ENCODE results near the gene FAM184A. TPM values are rescaled to one million over a fixed set of nuclear protein-coding genes. Genes with fewer than 3 reads are reported as not detected.

The FAM184A gene
- total RNA-seq, 4 donors from 2014 or later, result 6.2 to 8.1 (median 7.1) TPM

DNA sequence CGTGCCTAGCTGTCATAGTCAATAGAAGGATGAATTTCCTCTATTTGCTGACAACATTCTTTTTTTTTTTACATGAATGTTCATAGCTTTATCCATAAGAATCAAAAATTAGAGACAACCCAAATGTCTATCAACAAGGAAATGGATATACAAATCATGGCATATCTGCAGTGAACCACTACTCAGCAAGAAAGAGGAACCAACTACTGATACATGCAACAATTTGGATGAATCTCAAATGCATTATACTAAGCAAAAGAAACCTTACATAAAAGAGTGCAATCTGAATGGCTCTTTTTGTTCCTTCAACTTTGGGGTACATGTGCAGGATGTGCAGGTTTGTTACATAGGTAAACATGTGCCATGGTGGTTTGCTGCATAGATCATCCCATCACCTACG, 125.8 kb downstream of the FAM184A start:
- TF ChIP-seq, protein P1, sequence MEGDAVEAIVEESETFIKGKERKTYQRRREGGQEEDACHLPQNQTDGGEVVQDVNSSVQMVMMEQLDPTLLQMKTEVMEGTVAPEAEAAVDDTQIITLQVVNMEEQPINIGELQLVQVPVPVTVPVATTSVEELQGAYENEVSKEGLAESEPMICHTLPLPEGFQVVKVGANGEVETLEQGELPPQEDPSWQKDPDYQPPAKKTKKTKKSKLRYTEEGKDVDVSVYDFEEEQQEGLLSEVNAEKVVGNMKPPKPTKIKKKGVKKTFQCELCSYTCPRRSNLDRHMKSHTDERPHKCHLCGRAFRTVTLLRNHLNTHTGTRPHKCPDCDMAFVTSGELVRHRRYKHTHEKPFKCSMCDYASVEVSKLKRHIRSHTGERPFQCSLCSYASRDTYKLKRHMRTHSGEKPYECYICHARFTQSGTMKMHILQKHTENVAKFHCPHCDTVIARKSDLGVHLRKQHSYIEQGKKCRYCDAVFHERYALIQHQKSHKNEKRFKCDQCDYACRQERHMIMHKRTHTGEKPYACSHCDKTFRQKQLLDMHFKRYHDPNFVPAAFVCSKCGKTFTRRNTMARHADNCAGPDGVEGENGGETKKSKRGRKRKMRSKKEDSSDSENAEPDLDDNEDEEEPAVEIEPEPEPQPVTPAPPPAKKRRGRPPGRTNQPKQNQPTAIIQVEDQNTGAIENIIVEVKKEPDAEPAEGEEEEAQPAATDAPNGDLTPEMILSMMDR (IDR thresholded peaks at IDR 0.05; ENCODE audit: low read depth), result no peak

DNA sequence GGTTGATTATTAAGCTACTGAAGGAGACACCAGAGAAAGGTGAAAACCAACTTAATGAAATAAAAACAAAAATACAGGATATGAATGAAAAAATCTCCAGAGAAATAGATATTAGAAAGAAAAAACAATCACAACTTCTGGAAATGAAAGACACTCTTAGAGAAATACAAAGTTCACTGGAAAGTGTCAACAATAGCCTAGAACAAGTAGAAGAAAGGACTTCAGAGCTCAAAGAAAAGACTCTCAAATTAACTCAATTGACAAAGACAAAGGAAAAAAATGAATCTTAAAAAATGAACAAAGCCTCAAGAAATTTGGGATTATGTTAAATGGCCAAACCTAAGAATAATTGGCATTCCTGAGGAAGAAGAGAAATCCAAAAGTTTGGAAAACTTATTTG, 133.2 kb downstream of the FAM184A start:
- TF ChIP-seq, protein P1 (IDR thresholded peaks at IDR 0.05; ENCODE audit: low read depth), result no peak

DNA sequence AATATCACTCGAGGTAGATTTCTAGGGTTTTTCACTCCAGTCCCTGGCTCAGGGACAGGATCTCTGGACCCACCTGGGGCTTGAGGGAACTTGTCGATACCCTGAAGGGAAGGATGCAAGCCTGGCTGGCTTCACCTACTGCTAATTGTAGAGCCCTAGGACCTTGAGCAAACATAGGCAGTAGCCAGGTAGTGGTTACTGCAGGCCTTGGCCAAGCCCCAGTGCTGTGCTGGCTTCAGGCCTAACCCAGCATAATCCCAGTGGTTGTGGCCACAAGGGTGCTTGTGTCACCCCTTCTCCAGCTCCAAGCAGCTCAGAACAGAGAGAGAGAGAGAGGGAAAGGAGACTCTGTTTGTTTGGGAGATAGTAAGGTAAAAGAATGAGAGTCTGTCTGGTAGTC, 137.7 kb downstream of the FAM184A start:
- TF ChIP-seq, protein P1 (IDR thresholded peaks at IDR 0.05; ENCODE audit: low read depth), result no peak

DNA sequence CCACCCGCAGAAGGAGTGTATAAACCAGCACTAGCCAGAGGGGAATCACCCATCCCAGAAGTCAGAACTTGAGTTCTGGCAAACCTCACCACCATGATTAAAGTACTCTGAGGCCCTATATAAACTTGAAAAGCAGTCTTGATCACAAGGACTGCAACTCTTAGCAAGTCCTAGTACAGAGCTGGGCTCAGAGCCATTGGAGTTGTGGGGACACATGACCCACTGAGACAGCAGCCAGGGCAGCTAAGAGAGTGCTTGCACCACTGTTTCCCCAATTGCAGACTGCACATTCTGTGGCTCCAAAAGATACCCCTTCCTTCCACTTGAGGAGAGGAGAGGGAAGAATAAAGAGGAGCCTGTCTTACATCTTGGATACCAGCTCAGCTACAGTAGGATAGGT, 138.8 kb downstream of the FAM184A start:
- TF ChIP-seq, protein P1 (IDR thresholded peaks at IDR 0.05; ENCODE audit: low read depth), result no peak

DNA sequence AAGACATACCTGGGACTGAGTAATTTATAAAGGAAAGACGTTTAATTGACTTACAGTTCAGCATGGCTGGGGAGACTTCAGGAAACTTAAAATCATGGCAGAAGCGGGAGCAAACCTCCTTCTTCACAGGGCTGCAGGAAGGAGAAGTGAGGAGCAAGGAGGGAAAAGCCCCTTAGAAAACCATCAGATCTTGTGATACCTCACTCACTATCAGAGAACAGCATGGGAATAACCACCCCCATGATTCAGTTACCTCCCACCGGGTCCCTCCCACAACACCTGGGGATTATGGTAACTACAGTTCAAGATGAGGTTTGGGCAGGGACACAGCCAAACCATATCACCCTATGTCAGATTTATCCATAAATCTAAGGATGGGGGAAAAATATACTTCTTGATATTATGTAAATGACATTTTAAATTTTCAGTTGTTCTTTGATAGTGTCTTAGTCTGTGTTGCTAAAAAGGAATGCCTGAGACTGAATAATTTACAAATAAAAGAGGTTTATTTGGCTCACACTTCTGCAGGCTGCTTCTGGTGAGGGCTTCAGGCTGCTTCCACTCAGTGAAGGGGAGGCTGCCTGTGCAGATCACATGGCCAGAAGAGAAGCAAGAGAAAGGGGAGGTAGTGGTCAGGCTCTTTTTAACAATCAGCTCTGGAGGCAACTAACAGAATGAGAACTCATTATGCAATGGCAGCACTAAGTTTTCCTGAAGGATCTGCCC, 142.3 kb downstream of the FAM184A start:
- TF ChIP-seq, protein P1 (IDR thresholded peaks at IDR 0.05; ENCODE audit: low read depth), result no peak

DNA sequence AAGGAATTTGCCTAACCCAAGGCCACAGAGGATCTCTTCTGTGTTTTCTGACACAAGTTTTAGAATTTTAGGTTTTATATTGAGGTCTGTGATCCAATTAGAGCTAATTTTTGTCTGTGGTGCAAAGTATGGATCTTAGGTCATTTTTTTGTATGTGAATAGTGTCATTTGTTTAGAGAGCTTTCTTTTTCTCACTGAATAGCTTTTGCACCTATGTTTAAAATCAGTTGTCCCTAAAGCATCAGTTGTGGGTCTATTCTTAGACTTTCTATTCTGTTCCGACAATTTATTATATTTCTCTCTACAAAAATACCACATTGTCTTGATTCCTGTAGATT, 143.2 kb downstream of the FAM184A start:
- TF ChIP-seq, protein P1 (IDR thresholded peaks at IDR 0.05; ENCODE audit: low read depth), result no peak

DNA sequence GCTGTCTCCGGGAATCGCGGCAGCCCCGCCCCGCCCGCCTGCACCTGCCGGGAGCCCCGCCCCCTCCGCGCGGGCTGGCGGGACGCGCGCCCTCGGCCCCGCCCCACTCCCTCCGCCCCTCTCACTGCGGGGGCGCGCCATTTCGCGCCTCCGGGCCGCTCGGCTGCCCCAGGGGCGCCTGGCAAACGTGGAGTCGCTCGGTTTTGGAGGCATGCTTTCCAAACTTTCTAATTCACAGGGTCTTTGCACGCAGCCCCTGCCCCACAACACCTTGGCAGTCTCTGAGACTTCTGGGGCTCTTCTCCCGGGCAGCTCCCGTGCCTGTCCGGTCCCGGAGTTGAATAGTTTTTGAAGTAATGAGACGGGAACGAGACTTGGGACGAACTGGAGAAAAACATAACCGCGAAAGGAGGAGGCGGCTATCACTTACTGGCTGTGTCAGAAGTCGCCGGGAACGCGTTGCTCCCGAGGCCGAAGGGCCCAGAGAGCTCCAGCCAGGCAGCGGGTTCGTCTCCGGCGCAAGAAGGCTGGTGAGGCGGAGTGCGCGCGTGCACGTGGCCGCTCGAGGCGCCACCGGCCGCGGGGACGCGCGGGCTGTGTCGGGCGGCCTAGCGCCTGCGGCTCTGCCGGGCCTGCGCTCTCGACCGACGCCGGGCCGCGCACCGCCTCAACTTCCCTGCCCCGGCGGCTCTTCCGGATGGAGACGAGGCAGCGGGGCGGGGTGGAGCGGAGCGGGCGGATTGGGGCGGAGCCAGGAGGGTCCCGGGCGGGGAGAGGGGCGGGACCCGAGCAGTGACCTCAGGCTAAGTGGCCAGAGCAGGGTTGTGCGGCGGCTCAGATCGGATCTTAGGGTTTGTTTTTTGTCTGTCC, 143.8 kb downstream of the FAM184A start, which contains the start of gene MCM9:
TSS of gene MCM9 (minus strand) at position 699 of the 870 bp plus-strand sequence. CDS start 3,436 bp downstream, outside the sequence.
- TF ChIP-seq, protein P1 (IDR thresholded peaks at IDR 0.05; ENCODE audit: low read depth), result no peak
